GM18499 (cell line): Measurements from ENCODE around the gene ESRRB.

Source experiments
- ATAC-seq: cut with Tn5 transposase; IDR thresholded peaks from one replicate; pipeline ENCODE4 v1.9.1; 2021; ENCODE audit warnings: moderate number of reproducible peaks; ENCODE audit not compliant: insufficient read depth, unreplicated experiment

The ESRRB gene

GRCh38 chr14:76490735-76491134 is 114.8 kb downstream of the ESRRB start:
- no peak for ATAC-seq

- ATAC-seq = no peak
These were observed 115.4 kb downstream of the ESRRB start for GRCh38 chr14:76491172-76491930.

GRCh38 chr14:76495983-76496382 is 120.0 kb downstream of the ESRRB start:
- no peak for ATAC-seq

- ATAC-seq = no peak
These were observed 120.7 kb downstream of the ESRRB start for GRCh38 chr14:76496595-76496994.

- ATAC-seq = no peak
These were observed 121.9 kb downstream of the ESRRB start for GRCh38 chr14:76497550-76498462.

- ATAC-seq = no peak
These were observed 122.6 kb downstream of the ESRRB start for GRCh38 chr14:76498463-76498935.

- ATAC-seq = no peak
These were observed 123.0 kb downstream of the ESRRB start for GRCh38 chr14:76498976-76499375.

GRCh38 chr14:76499399-76499798 is 123.5 kb downstream of the ESRRB start:
- no peak for ATAC-seq

- no peak for ATAC-seq
These were observed 124.1 kb downstream of the ESRRB start for GRCh38 chr14:76500011-76500410.

- no peak for ATAC-seq
These were observed 124.5 kb downstream of the ESRRB start for GRCh38 chr14:76500480-76500879.

GRCh38 chr14:76501156-76501720 is 125.3 kb downstream of the ESRRB start:
- no peak for ATAC-seq

GRCh38 chr14:76502219-76502618 is 126.3 kb downstream of the ESRRB start:
- ATAC-seq = no peak

- ATAC-seq = no peak
These were observed 126.7 kb downstream of the ESRRB start for GRCh38 chr14:76502638-76503037.

GRCh38 chr14:76509311-76509710 is 133.4 kb downstream of the ESRRB start:
- no peak for ATAC-seq

GRCh38 chr14:76510181-76510580 is 134.2 kb downstream of the ESRRB start:
- ATAC-seq = no peak

GRCh38 chr14:76514213-76514998 is 138.5 kb downstream of the ESRRB start:
- ATAC-seq = no peak

- ATAC-seq = no peak
These were observed 140.9 kb downstream of the ESRRB start for GRCh38 chr14:76516884-76517283.

- ATAC-seq = no peak
These were observed 142.4 kb downstream of the ESRRB start for GRCh38 chr14:76518366-76518765.

- no peak for ATAC-seq
These were observed 149.3 kb downstream of the ESRRB start for GRCh38 chr14:76525106-76525821.

GRCh38 chr14:76531085-76531484 is 155.1 kb downstream of the ESRRB start:
- no peak for ATAC-seq
